ENCODE data around the gene SIK3.

SIK3 gene

DNA sequence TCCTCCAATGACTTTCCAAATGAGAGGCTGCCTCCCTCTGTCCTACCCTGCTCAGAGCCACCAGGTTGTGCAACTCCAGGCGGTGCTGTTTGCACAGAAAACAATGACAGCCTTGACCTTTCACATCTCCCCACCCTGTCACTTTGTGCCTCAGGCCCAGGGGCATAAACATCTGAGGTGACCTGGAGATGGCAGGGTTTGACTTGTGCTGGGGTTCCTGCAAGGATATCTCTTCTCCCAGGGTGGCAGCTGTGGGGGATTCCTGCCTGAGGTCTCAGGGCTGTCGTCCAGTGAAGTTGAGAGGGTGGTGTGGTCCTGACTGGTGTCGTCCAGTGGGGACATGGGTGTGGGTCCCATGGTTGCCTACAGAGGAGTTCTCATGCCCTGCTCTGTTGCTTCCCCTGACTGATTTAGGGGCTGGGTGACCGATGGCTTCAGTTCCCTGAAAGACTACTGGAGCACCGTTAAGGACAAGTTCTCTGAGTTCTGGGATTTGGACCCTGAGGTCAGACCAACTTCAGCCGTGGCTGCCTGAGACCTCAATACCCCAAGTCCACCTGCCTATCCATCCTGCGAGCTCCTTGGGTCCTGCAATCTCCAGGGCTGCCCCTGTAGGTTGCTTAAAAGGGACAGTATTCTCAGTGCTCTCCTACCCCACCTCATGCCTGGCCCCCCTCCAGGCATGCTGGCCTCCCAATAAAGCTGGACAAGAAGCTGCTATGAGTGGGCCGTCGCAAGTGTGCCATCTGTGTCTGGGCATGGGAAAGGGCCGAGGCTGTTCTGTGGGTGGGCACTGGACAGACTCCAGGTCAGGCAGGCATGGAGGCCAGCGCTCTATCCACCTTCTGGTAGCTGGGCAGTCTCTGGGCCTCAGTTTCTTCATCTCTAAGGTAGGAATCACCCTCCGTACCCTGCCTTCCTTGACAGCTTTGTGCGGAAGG lies 265.6 kb downstream of the SIK3 start:
- no peak overlapping the region for H3K27ac ChIP-seq
- TF ChIP-seq CTCF (IDR thresholded peaks at IDR 0.05) (peak; percentile 37), ZFX (IDR thresholded peaks at IDR 0.05; ENCODE audit: borderline replicate concordance) (no peak)

DNA sequence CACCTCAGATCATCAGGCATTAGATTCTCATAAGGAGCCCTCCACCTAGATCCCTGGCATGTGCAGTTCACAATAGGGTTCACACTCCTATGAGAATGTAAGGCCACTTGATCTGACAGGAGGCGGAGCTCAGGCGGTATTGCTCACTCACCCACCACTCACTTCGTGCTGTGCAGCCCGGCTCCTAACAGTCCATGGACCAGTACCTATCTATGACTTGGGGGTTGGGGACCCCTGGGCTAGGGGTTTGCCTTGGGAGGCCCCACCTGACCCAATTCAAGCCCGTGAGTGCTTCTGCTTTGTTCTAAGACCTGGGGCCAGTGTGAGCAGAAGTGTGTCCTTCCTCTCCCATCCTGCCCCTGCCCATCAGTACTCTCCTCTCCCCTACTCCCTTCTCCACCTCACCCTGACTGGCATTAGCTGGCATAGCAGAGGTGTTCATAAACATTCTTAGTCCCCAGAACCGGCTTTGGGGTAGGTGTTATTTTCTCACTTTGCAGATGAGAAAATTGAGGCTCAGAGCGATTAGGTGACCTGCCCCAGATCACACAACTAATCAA lies 266.4 kb downstream of the SIK3 start:
- no peak overlapping the region for H3K27ac ChIP-seq
- TF ChIP-seq ZFX (IDR thresholded peaks at IDR 0.05; ENCODE audit: borderline replicate concordance): no peak
- no peak for TF ChIP-seq CTCF (IDR thresholded peaks at IDR 0.05)

DNA sequence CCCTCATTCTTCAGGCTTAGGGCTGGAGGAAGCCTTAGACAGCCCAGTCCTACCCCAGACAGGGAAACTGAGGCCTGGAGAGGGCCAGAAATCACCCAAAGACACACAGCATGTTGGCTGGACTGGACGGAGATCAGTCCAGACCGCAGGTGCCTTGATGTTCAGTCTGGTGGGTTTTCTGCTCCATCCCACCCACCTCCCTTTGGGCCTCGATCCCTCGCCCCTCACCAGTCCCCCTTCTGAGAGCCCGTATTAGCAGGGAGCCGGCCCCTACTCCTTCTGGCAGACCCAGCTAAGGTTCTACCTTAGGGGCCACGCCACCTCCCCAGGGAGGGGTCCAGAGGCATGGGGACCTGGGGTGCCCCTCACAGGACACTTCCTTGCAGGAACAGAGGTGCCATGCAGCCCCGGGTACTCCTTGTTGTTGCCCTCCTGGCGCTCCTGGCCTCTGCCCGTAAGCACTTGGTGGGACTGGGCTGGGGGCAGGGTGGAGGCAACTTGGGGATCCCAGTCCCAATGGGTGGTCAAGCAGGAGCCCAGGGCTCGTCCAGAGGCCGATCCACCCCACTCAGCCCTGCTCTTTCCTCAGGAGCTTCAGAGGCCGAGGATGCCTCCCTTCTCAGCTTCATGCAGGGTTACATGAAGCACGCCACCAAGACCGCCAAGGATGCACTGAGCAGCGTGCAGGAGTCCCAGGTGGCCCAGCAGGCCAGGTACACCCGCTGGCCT lies 267.9 kb downstream of the SIK3 start:
- no peak for TF ChIP-seq ZFX (IDR thresholded peaks at IDR 0.05; ENCODE audit: borderline replicate concordance)
- no peak for TF ChIP-seq CTCF (IDR thresholded peaks at IDR 0.05)
- no peak overlapping the region for H3K27ac ChIP-seq

DNA sequence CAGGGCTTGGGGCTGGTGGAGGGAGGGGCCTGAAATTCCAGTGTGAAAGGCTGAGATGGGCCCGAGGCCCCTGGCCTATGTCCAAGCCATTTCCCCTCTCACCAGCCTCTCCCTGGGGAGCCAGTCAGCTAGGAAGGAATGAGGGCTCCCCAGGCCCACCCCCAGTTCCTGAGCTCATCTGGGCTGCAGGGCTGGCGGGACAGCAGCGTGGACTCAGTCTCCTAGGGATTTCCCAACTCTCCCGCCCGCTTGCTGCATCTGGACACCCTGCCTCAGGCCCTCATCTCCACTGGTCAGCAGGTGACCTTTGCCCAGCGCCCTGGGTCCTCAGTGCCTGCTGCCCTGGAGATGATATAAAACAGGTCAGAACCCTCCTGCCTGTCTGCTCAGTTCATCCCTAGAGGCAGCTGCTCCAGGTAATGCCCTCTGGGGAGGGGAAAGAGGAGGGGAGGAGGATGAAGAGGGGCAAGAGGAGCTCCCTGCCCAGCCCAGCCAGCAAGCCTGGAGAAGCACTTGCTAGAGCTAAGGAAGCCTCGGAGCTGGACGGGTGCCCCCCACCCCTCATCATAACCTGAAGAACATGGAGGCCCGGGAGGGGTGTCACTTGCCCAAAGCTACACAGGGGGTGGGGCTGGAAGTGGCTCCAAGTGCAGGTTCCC lies 268.6 kb downstream of the SIK3 start, which contains the start of gene APOC3:
Gene APOC3, plus strand, starts transcription at position 383 of the 659 bp plus-strand sequence. CDS start 676 bp downstream, outside the sequence.
- no peak within 1 kb of the TSS for H3K27ac ChIP-seq
- TF ChIP-seq ZFX (IDR thresholded peaks at IDR 0.05; ENCODE audit: borderline replicate concordance) (no peak), CTCF (IDR thresholded peaks at IDR 0.05) (no peak)

DNA sequence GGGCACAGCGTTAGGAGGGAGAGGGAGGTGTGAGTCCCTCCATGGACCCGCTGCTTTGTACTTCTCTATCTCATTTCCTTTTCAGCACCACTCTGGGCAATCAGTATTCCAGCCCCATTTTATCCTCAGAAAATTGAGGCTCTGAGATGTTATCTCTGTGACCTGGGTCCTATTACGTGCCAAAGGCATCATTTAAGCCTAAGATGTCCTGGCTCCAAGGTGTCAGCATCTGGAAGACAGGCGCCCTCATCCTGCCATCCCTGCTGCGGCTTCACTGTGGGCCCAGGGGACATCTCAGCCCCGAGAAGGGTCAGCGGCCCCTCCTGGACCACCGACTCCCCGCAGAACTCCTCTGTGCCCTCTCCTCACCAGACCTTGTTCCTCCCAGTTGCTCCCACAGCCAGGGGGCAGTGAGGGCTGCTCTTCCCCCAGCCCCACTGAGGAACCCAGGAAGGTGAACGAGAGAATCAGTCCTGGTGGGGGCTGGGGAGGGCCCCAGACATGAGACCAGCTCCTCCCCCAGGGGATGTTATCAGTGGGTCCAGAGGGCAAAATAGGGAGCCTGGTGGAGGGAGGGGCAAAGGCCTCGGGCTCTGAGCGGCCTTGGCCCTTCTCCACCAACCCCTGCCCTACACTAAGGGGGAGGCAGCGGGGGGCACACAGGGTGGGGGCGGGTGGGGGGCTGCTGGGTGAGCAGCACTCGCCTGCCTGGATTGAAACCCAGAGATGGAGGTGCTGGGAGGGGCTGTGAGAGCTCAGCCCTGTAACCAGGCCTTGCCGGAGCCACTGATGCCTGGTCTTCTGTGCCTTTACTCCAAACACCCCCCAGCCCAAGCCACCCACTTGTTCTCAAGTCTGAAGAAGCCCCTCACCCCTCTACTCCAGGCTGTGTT lies 269.4 kb downstream of the SIK3 start:
- no peak for TF ChIP-seq ZFX (IDR thresholded peaks at IDR 0.05; ENCODE audit: borderline replicate concordance)
- TF ChIP-seq CTCF (IDR thresholded peaks at IDR 0.05): no peak
- H3K27ac ChIP-seq: no peak overlapping the region

GRCh38 chr11:116827461-116827860 lies 270.8 kb downstream of the SIK3 start:
- no peak overlapping the region for H3K27ac ChIP-seq
- TF ChIP-seq CTCF (IDR thresholded peaks at IDR 0.05) (no peak), ZFX (IDR thresholded peaks at IDR 0.05; ENCODE audit: borderline replicate concordance) (no peak)
